Smooth muscle cell (in vitro differentiated cells): Measurements from ENCODE around the gene RND1. TPM values are rescaled to one million over a fixed set of nuclear protein-coding genes. Genes with fewer than 3 reads are reported as not detected.
A peak's percentile ranks its signal among the peaks of the same experiment; 100 is the strongest.

ENCODE experiments used
- DNase-seq: peaks from one replicate; lab custom pipeline; 2025; ENCODE audit not compliant: unreplicated experiment; lab: John Stamatoyannopoulos, UW
- H2AFZ ChIP-seq: fragments of 200-600 bp; sonication (generic); 2 replicates; pipeline ENCODE4 v1.6.0; 2016; ENCODE audit warnings: antibody characterized with exemption, low read depth, mild to moderate bottlenecking
- H3F3A ChIP-seq: fragments of 200-600 bp; sonication (generic); 2 replicates; pipeline ENCODE4 v1.6.0; 2017; ENCODE audit warnings: antibody characterized with exemption, low read depth
- H3K27ac ChIP-seq: fragments of 200-600 bp; sonication (generic); 2 replicates; pipeline ENCODE4 v1.5.1; 2016; ENCODE audit warnings: low read depth, mild to moderate bottlenecking
- H3K27me3 ChIP-seq: fragments of 200-600 bp; sonication (generic); 2 replicates; pipeline ENCODE4 v1.6.1; 2016; ENCODE audit warnings: low read depth, mild to moderate bottlenecking
- H3K36me3 ChIP-seq: fragments of 200-600 bp; sonication (generic); 2 replicates; pipeline ENCODE4 v1.5.1; 2016; ENCODE audit warnings: low read depth
- H3K4me1 ChIP-seq: fragments of 200-600 bp; sonication (generic); 2 replicates; pipeline ENCODE4 v1.5.1; 2016; ENCODE audit warnings: low read depth
- H3K4me2 ChIP-seq: fragments of 200-600 bp; sonication (generic); 2 replicates; pipeline ENCODE4 v1.6.0; 2016; ENCODE audit warnings: mild to moderate bottlenecking
- H3K4me3 ChIP-seq: fragments of 200-600 bp; sonication (generic); 2 replicates; pipeline ENCODE4 v1.5.1; 2016; ENCODE audit warnings: mild to moderate bottlenecking
- H3K79me2 ChIP-seq: fragments of 200-600 bp; sonication (generic); 2 replicates; pipeline ENCODE4 v1.6.0; 2016; ENCODE audit warnings: low read depth, mild to moderate bottlenecking
- H3K9ac ChIP-seq: fragments of 200-600 bp; sonication (generic); 2 replicates; pipeline ENCODE4 v1.6.0; 2016; ENCODE audit warnings: low read depth
- H3K9me3 ChIP-seq: fragments of 200-600 bp; sonication (generic); replicated peaks from 2 replicates; pipeline ENCODE4 v1.5.1; 2016; ENCODE audit warnings: low read depth
- H4K20me1 ChIP-seq: fragments of 200-600 bp; sonication (generic); 2 replicates; pipeline ENCODE4 v1.6.0; 2016; ENCODE audit warnings: low read depth
- CTCF ChIP-seq: fragments of 200-600 bp; sonication (generic); IDR thresholded peaks from 2 replicates; pipeline ENCODE4 v1.5.1; 2017; ENCODE audit warnings: borderline replicate concordance, mild to moderate bottlenecking, antibody characterized with exemption; ENCODE audit not compliant: insufficient read depth, poor library complexity, severe bottlenecking
- WGBS: methylation state at CpG from one replicate; pipeline ENCODE4 v1.1.7; 2016; ENCODE audit warnings: low lambda C conversion rate; 5-methylcytosine and 5-hydroxymethylcytosine counted together
- polyA plus RNA-seq: library from polyadenylated mRNA; unstranded; fragments of >200 nt; fragmentation: Nextera tagmentation; extraction: Ambion mirVana; gene quantifications from 2 replicates; pipeline ENCODE4 v1.2.1, GENCODE V29; 2016
- total RNA-seq: library from RNA; depleted of rRNA; stranded (reverse); fragments of >200 nt; gene quantifications from 2 replicates; pipeline ENCODE4 v1.2.3, GENCODE V29; 2014

RND1 gene
- total and polyA plus RNA-seq, 2 experiments from 2014 or later: 0.13 to 0.50 TPM

DNA sequence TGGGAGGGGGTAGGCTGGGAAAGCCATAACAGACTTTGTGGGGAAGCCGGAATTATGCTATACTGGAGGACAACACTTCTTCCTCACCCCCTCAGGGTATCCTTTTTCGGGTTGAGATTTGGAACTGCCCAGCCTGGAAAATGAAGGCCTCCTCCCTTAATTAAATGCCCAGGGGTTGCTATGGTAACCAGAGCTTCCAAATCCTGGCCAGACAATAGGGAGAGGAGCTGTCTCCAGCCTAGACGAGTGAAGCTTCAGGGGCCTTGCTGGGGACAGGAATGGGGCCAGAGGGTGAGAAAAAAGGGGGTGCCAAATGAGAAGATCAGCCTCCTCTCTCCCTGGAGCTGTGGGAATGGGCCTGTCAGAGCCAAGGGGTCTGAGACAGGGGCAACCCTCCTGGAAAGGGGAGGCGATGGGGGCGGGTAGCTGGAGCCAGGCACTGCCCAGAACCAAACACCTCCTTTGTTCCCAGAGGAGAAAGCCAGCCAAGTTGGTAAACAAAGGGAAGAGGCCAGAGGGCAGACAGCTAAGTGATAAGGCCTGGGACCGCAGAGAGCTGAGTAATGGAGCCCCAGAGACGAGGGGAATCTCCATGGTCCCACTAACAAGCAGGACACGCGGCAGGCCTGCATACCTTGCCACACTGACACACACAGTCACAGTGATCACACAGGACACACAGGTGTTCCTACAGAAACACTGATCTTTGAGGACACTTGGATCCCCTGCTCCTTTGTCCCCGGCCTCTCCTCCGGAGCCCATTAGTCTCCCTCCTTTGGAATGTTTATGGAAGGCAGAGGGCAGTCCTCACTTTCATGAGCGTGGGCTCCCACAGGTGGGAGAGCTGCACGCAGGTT lies 17.9 kb upstream of the RND1 start:
- no peak overlapping the region for H2AFZ ChIP-seq
- peak overlapping the region; percentile 80 for H3K4me2 ChIP-seq
- H3K9me3 ChIP-seq: no peaks in the 10 kb centered on the region
- H3F3A ChIP-seq: no peaks in the 10 kb centered on the region
- H3K27me3 ChIP-seq: no peaks in the 10 kb centered on the region
- peaks cover 33% of the 10 kb centered on the region for H3K4me1 ChIP-seq
- H3K36me3 ChIP-seq: no peaks in the 10 kb centered on the region
- H4K20me1 ChIP-seq: no peaks in the 10 kb centered on the region
- no peaks in the 10 kb centered on the region for H3K79me2 ChIP-seq
- no peak overlapping the region for H3K4me3 ChIP-seq
- DNase-seq: no peak
- no peak overlapping the region for H3K27ac ChIP-seq
- TF ChIP-seq CTCF: no peak
- peak overlapping the region; percentile 22 for H3K9ac ChIP-seq
- 46% methylated on average over 13 of the region's 13 CpGs for WGBS

- no peaks in the 10 kb centered on the region for H3K9me3 ChIP-seq
- no peaks in the 10 kb centered on the region for H3K79me2 ChIP-seq
- H3K4me1 ChIP-seq: peaks cover 33% of the 10 kb centered on the region
- no peak for TF ChIP-seq CTCF
- peak overlapping the region; percentile 74 for H2AFZ ChIP-seq
- peak overlapping the region; percentile 43 for H3K9ac ChIP-seq
- H3F3A ChIP-seq: no peaks in the 10 kb centered on the region
- no peak for DNase-seq
- H3K27ac ChIP-seq: peak overlapping the region; percentile 40
- no peak overlapping the region for H3K4me3 ChIP-seq
- no peaks in the 10 kb centered on the region for H4K20me1 ChIP-seq
- WGBS: 87% methylated on average over 3 of the region's 3 CpGs
- H3K27me3 ChIP-seq: no peaks in the 10 kb centered on the region
- no peaks in the 10 kb centered on the region for H3K36me3 ChIP-seq
- H3K4me2 ChIP-seq: peak overlapping the region; percentile 80
Observed at GRCh38 chr12:48882972-48883304, 17.3 kb upstream of the RND1 start.

DNA sequence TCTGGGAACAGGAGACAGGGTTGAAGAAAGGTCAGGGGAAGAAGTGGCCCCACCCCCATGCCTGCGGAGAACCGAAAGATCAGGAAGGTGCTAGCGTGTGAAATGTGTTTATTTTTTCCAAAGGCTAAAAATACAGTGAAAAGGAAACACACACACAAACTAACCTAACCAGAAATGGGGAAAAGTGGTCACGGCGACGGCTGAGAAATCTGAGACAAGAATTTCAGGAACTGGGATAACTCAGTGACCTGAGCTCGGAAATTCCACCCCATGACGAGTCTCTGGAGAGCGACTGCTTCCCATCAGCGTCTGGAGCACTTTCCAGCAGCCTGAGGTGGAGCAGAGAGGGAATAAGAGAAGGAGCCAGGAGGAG lies 16.6 kb upstream of the RND1 start:
- Histone ChIP-seq H3K4me1 (peaks cover 33% of the 10 kb centered on the region), H3K4me3 (peak overlapping the region; percentile 23), H3K9ac (peak overlapping the region; percentile 43), H3K36me3 (no peaks in the 10 kb centered on the region), H3F3A (no peaks in the 10 kb centered on the region), H3K27ac (peak overlapping the region; percentile 40), H3K4me2 (peak overlapping the region; percentile 80), H4K20me1 (no peaks in the 10 kb centered on the region), H2AFZ (peak overlapping the region; percentile 74), H3K79me2 (no peaks in the 10 kb centered on the region), H3K9me3 (no peaks in the 10 kb centered on the region), H3K27me3 (no peaks in the 10 kb centered on the region)
- TF ChIP-seq CTCF: no peak
- DNase-seq: no peak
- 4% methylated on average over 10 of the region's 10 CpGs for WGBS

DNA sequence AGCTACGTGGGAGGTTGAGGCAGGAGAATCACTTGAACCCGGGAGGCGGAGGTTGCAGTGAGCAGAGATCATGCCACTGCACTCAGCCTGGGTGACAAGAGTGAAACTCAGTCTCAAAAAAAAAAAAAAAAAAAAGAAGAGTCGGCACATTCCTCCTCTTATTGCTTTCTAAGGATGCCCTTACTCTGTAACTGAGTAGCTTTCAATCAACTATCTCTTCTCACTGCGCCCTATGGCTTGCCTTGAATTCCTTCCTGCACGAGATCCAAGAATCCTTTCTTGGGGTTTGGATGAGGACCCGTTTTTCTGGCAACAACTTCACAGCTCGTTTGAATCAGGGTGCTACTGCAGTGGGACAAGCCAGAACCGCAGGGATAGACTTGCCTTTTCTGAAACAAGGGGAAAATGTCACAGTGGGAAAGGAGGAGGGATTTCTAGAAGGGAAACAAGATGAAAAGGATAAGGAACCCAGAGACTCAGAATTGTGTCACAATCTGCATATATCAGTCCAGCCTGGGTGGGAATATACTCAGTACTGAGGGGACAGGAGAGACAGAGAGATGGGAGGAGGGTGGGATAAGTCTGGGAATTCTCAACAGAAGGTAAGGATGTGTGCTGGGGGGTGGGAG lies 16.1 kb upstream of the RND1 start:
- Histone ChIP-seq H3F3A (no peaks in the 10 kb centered on the region), H3K4me2 (peak overlapping the region; percentile 80), H3K27me3 (no peaks in the 10 kb centered on the region), H3K9me3 (no peaks in the 10 kb centered on the region), H3K9ac (peak overlapping the region; percentile 43), H3K27ac (peak overlapping the region; percentile 40), H2AFZ (peak overlapping the region; percentile 74), H3K36me3 (no peaks in the 10 kb centered on the region), H4K20me1 (no peaks in the 10 kb centered on the region), H3K79me2 (no peaks in the 10 kb centered on the region), H3K4me3 (peak overlapping the region; percentile 23), H3K4me1 (peaks cover 33% of the 10 kb centered on the region)
- WGBS: 56% methylated on average over 9 of the region's 9 CpGs
- no peak for TF ChIP-seq CTCF
- DNase-seq: no peak
